T-helper 9 cell (primary cell): ENCODE measurements around the gene WHRN.
A peak's percentile ranks its signal among the peaks of the same experiment; 100 is the strongest.

Source experiments
- DNase-seq: peaks from one replicate; pipeline ENCODE4 v3.0.0-alpha.2; 2020

WHRN gene

GRCh38 chr9:114491430-114492003, 13.8 kb downstream of the WHRN start:
- no peak for DNase-seq

GRCh38 chr9:114489928-114490327, 15.3 kb downstream of the WHRN start:
- DNase-seq = no peak

GRCh38 chr9:114488398-114489129, 16.7 kb downstream of the WHRN start:
- DNase-seq = no peak

GRCh38 chr9:114487607-114488300, 17.5 kb downstream of the WHRN start:
- DNase-seq = peak; percentile 41

GRCh38 chr9:114486205-114486963, 18.9 kb downstream of the WHRN start:
- DNase-seq = no peak

GRCh38 chr9:114484854-114485443, 20.3 kb downstream of the WHRN start:
- DNase-seq = no peak

GRCh38 chr9:114484215-114484853, 20.9 kb downstream of the WHRN start:
- no peak for DNase-seq

- DNase-seq = no peak
Measured at GRCh38 chr9:114483499-114483898, 21.8 kb downstream of the WHRN start.

GRCh38 chr9:114482593-114482992, 22.7 kb downstream of the WHRN start:
- DNase-seq = no peak

GRCh38 chr9:114481789-114482188, 23.5 kb downstream of the WHRN start:
- no peak for DNase-seq

- no peak for DNase-seq
Measured at GRCh38 chr9:114480746-114481435, 24.4 kb downstream of the WHRN start.

- no peak for DNase-seq
Measured at GRCh38 chr9:114478871-114479270, 26.4 kb downstream of the WHRN start.

- DNase-seq = no peak
Measured at GRCh38 chr9:114478459-114478858, 26.8 kb downstream of the WHRN start.

- no peak for DNase-seq
Measured at GRCh38 chr9:114477642-114478041, 27.6 kb downstream of the WHRN start.

- no peak for DNase-seq
Measured at GRCh38 chr9:114476891-114477469, 28.3 kb downstream of the WHRN start.

- no peak for DNase-seq
Measured at GRCh38 chr9:114475412-114476135, 29.7 kb downstream of the WHRN start.

- no peak for DNase-seq
Measured at GRCh38 chr9:114474425-114474824, 30.8 kb downstream of the WHRN start.

GRCh38 chr9:114473447-114473801, 31.8 kb downstream of the WHRN start:
- DNase-seq = no peak

- DNase-seq = no peak
Measured at GRCh38 chr9:114472765-114473446, 32.4 kb downstream of the WHRN start.

- no peak for DNase-seq
Measured at GRCh38 chr9:114471157-114471556, 34.1 kb downstream of the WHRN start.
